KOPT-K1 (cell line): ENCODE data around the gene MAVS.

Experiments
- H3K27ac ChIP-seq: fragments of 200-600 bp; sonication (generic); 2 replicates; pipeline ENCODE4 v1.5.1; 2016; ENCODE audit warnings: antibody characterized with exemption, mild to moderate bottlenecking, low read depth, low read length; ENCODE audit not compliant: poor library complexity, severe bottlenecking
- H3K36me3 ChIP-seq: fragments of 200-600 bp; sonication (generic); 2 replicates; pipeline ENCODE4 v1.5.1; 2017; ENCODE audit warnings: antibody characterized with exemption, mild to moderate bottlenecking, low read length, moderate library complexity; ENCODE audit not compliant: insufficient read depth
- H3K9me3 ChIP-seq: fragments of 200-600 bp; sonication (generic); 2 replicates; pipeline ENCODE4 v1.5.1; 2017; ENCODE audit warnings: antibody characterized with exemption, low read length, mild to moderate bottlenecking; ENCODE audit not compliant: insufficient read depth, poor library complexity, severe bottlenecking

The MAVS gene

DNA sequence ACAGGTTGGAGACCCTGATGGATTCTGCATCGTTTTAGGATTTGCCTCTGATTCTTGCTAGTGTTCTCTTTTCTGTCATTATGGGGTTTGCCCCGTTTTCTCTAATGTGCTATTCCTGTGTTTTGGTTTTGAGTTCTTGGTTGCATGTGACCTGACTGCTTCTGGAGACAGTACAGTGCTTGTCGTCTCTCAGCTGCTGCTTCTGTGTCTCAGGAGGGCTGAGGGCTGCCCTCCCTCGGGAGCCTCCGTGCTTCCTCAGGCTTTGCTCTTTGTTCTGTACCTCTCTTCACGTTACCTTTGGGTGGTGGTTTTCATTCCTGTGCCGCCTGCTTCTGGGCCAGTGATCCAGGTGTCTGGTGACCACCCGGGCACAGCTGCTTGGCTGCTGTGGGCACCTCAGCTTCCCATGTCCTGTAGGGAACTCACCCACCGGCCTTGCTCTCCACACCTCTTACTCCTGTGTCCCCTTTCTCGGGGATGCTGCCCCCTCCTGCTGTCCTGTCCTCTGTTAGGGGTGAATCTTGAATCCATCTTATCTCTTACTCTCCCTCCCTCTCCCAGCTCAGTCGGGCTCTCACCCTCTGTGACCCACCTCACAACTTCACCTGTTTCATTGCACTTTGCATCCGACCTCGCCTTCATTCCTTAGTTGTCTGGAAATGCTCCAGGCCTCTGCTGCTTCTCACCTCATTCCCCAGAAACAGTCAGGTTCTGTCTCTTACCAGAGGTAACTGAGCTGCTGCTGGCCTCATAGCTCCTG, 75.8 kb downstream of the MAVS start:
- Histone ChIP-seq H3K36me3 (peaks cover 98% of the 10 kb centered on the region), H3K27ac (no peak overlapping the region), H3K9me3 (no peaks in the 10 kb centered on the region)

DNA sequence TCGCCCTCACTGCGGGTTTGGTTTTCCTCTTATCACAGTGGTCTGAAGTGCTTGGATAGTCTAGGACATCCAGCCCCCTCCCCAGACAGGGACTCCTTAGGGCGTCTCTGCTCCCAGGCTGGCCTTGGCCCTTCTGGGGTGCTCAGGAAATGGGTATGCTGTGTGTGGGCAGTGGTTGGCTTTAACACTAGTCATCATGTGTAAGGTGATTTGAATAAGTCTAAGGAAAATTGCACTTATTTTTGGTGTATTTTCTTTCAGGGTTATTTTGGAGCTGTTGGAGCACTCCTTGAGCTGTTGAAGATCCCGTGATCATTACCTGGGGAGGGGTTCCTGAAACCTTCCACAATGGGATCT, 76.3 kb downstream of the MAVS start:
- Histone ChIP-seq H3K27ac (no peak overlapping the region), H3K36me3 (peaks cover 98% of the 10 kb centered on the region)

DNA sequence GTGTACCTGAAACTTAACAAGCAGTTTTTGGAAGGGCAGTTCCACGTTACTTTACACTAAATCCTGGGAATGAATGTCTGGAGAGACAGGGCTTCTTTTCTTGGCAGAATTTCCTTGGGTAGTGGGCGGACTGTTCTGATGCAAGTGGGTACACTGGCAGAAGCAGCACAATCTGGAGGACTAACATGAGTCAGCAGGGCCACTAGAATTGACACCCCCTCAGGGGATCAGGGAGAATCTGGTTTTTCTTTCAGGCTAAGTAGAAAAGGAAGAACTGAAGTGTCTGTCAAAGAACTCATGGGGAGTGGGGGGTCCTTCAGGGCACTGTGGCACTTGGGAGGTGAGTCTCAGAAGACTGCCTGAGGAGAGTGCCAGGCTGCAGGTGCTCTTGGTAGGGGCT, 77.2 kb downstream of the MAVS start:
- H3K27ac ChIP-seq = no peak overlapping the region
- no peaks in the 10 kb centered on the region for H3K9me3 ChIP-seq
- H3K36me3 ChIP-seq = peaks cover 92% of the 10 kb centered on the region

More for the DNA sequence above, 76.3 kb downstream of the MAVS start:
- no peaks in the 10 kb centered on the region for H3K9me3 ChIP-seq

DNA sequence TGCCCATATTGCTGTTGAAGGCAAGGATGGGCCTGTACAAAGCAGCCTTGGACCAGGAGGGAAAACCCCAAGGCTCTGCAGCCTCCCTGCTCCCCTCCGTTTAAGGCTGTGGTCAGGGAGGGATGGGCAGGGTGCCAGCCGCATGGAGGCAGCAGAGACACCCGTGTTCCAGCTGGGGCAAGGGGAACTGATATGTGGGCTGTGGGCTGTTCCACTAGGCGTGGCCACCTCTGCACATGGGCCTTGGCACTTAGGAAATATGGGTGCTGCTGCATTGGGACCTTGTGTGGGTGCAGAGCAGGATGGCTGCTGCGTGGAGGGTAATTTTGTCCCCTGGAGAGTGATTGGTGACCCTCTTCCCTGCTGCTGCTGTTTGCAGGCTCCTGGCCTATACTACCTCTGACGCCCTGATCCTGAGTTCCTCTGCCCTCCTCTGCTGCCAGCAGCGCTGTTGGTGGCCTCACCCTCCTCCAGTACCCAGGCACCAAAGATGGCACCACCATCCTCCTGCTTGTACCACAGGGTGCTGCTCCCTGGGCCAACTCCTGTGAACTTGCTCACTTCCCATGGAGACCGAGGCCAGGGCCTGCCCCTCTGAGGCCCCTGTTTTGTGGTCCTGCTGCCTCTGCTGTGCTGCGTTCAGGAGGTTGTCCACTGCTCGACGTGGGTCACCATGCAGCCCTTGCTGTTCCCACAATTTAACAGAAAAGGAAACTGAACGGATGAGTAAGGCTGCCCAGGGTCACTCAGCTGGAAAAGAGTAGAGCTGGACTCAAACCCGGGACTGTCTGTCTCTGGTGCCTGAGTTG, 77.9 kb downstream of the MAVS start:
- Histone ChIP-seq H3K27ac (no peak overlapping the region), H3K9me3 (no peaks in the 10 kb centered on the region), H3K36me3 (peaks cover 92% of the 10 kb centered on the region)

DNA sequence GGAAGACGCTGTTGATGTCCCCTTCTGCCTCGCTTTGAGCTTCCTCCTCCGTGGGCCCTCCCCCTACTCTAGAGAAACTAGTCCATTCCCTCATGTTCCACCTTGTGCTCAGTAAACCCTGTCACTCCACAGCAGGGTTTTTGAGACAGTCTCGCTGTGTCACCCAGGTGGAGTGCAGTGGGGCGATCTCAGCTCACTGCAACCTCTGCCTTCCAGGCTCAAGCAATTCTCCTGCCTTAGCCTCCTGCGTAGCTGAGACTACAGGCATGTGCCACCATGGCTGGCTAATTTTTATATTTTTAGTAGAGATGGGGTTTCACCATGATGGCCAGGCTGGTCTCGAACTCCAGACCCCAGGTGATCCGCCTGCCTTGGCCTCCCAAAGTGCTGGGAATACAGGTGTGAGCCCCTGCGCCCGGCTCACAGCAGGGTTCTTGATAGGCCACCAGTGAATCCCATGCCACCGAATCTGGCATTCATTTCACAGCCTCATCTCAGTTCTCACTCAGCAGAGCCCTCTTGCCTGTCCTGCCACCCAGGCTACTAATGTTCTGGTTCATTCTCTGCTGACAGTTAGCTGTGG, 78.6 kb downstream of the MAVS start:
- no peaks in the 10 kb centered on the region for H3K9me3 ChIP-seq
- H3K27ac ChIP-seq = no peak overlapping the region
- H3K36me3 ChIP-seq = peaks cover 86% of the 10 kb centered on the region
